Panc1 (cell line): ENCODE data around the gene KCNK10. TPM values are rescaled to one million over a fixed set of nuclear protein-coding genes. Genes with fewer than 3 reads are reported as not detected.

Experiments
- ATAC-seq: fragments of 200-7000 bp; cut with Tn5 transposase; 2 replicates; pipeline ENCODE4 v1.9.1; 2020; ENCODE audit warnings: mild to moderate bottlenecking, moderate library complexity
- BruUV-seq: library from RNA; stranded (reverse); fragments of 400-500 nt; replicated peaks from 2 replicates; lab custom pipeline; 2021; lab: Mats Ljungman, UMichigan
- CTCF ChIA-PET: fragments of 300-600 bp; sonication (Branson Sonifier 250); formaldehyde crosslinking; loops from one replicate; lab custom pipeline; 2022; ENCODE audit warnings: antibody characterized with exemption; lab: Charles Lee
- POLR2A ChIA-PET: fragments of 300-600 bp; sonication (Branson Sonifier 250); formaldehyde crosslinking; loops from one replicate; lab custom pipeline; 2022; ENCODE audit warnings: antibody characterized with exemption; lab: Charles Lee
- DNase-seq: peaks from one replicate; pipeline ENCODE4 v3.0.0-alpha.2; 2010; ENCODE audit warnings: low read depth, low spot score
- H3K27ac ChIP-seq: 2 replicates; pipeline ENCODE4 v1.5.1; 2011; ENCODE audit warnings: mild to moderate bottlenecking, low read length, inconsistent platforms
- H3K27me3 ChIP-seq: fragments of 200-500 bp; sonication (Bioruptor generic); 2 replicates; pipeline ENCODE4 v1.6.0; 2014; ENCODE audit warnings: low read length, inconsistent platforms; ENCODE audit not compliant: control insufficient read depth, insufficient read depth
- H3K36me3 ChIP-seq: fragments of 200-500 bp; sonication (Bioruptor generic); 2 replicates; pipeline ENCODE4 v1.5.1; 2014; ENCODE audit warnings: inconsistent platforms, mild to moderate bottlenecking, low read length, moderate library complexity; ENCODE audit not compliant: control insufficient read depth, insufficient read depth
- H3K4me1 ChIP-seq: 2 replicates; pipeline ENCODE4 v1.5.1; 2011; ENCODE audit warnings: inconsistent platforms, mild to moderate bottlenecking, low read length, moderate library complexity; ENCODE audit not compliant: control insufficient read depth, insufficient read depth
- H3K4me3 ChIP-seq, 2 experiments: 2 replicates each; pipeline ENCODE4 v1.5.1; 2011 to 2012; ENCODE audit warnings: low read depth in 2 of 2, low read length in 2 of 2, mild to moderate bottlenecking in 2 of 2, inconsistent platforms in 1 of 2, moderate library complexity in 1 of 2
- H3K9me3 ChIP-seq: fragments of 200-500 bp; sonication (Bioruptor generic); 2 replicates; pipeline ENCODE4 v1.5.1; 2014; ENCODE audit warnings: low read depth, mild to moderate bottlenecking, inconsistent platforms, low read length, moderate library complexity; ENCODE audit not compliant: control insufficient read depth, insufficient read depth
- POLR2AphosphoS5 ChIP-seq: IDR thresholded peaks from 2 replicates; pipeline ENCODE4 v1.6.1; 2012; ENCODE audit warnings: mild to moderate bottlenecking, low read depth, low read length, moderate library complexity
- SIN3A ChIP-seq: IDR thresholded peaks from 2 replicates; pipeline ENCODE4 v1.6.1; 2012; ENCODE audit warnings: low read depth, mild to moderate bottlenecking, low read length, moderate library complexity, borderline replicate concordance; ENCODE audit not compliant: insufficient read depth
- TCF7L2 ChIP-seq: IDR thresholded peaks from 2 replicates; pipeline ENCODE4 v1.6.1; 2011; ENCODE audit warnings: mild to moderate bottlenecking, low read depth, low read length, inconsistent platforms
- in situ Hi-C: cut with HindIII; loops from 2 replicates; pipeline ENCODE4 v1.10.0; 2016; ENCODE audit warnings: low sequenced_read_pairs, low pct_unique_long_range_greater_than_20kb
- intact Hi-C: fragments of 100-400 bp; cut with micrococcal nuclease; formaldehyde crosslinking; loops from one replicate; pipeline ENCODE4 v1.10.0; 2022; ENCODE audit not compliant: unreplicated experiment
- total RNA-seq: library from RNA; stranded (reverse); gene quantifications from one replicate; pipeline ENCODE4 v1.2.1, GENCODE V29; 2021; ENCODE audit not compliant: unreplicated experiment
- TF ChIP-seq, protein P1 (sequence below), 2 experiments: IDR thresholded peaks; 2 replicates each; pipeline ENCODE4 v1.6.1; 2011 to 2012; ENCODE audit warnings: low read depth in 2 of 2, control low read depth in 1 of 2, low read length in 1 of 2, mild to moderate bottlenecking in 1 of 2, moderate library complexity in 1 of 2; ENCODE audit not compliant: insufficient read depth in 1 of 2
- TF ChIP-seq, protein P2 (sequence below): fragments of 450-650 bp; IDR thresholded peaks from 2 replicates; pipeline ENCODE4 v1.5.1; 2017; ENCODE audit warnings: mild to moderate bottlenecking

KCNK10 gene
- total RNA-seq, 1 experiment from 2014 or later: 0.28 TPM

DNA sequence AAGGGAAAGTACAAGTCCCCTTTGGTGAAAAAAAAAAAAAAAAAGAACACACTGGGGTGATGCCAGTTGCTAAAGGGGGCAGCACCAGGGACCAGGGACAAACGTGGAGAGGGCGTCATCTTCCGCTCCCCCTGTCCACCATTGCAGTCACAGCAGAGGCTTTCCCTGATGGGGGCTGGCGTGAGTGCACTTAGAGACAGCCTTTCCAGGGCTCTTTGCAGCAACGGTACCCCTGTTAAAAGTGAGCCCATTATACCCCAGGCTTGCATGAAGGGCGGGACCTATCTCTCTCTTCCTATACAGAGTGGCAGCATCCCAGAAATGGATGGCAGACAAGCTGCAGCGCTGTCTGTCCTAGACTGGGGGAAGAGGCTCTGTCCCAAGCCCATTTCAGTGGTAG is 155.0 kb downstream of the KCNK10 start:
- BruUV-seq: no TSS peak

DNA sequence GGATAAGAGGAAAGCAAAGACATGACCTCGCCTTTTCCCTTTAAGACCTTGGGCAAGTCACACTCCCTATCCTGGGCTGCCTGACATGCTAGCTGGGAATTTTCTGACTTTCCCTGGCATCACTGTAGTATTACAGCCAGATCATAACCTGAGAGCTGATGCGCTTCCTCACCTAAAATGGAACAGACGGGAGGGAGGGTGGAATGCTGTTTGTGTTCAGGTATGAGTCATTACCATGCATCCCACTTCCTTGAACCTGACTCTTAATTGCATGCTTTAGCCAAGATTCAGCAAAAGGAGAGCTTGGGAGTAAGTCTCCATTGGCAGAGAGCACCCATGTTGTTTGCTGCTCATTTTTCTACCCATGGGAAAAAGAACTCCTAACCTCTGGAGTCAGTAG is 156.5 kb downstream of the KCNK10 start:
- intact Hi-C loops: no loop called here
- no peaks in the 10 kb centered on the region for H3K27me3 ChIP-seq
- no TSS peak for BruUV-seq
- no peaks in the 10 kb centered on the region for H3K4me1 ChIP-seq
- CTCF ChIA-PET: no interaction called here
- POLR2A ChIA-PET: no interaction called here
- H3K4me3 ChIP-seq: no peak overlapping the region
- no peaks in the 10 kb centered on the region for H3K36me3 ChIP-seq
- ATAC-seq: no peak
- DNase-seq: no peak
- no peak overlapping the region for H3K27ac ChIP-seq
- no peak for TF ChIP-seq TCF7L2
- TF ChIP-seq, protein P1, sequence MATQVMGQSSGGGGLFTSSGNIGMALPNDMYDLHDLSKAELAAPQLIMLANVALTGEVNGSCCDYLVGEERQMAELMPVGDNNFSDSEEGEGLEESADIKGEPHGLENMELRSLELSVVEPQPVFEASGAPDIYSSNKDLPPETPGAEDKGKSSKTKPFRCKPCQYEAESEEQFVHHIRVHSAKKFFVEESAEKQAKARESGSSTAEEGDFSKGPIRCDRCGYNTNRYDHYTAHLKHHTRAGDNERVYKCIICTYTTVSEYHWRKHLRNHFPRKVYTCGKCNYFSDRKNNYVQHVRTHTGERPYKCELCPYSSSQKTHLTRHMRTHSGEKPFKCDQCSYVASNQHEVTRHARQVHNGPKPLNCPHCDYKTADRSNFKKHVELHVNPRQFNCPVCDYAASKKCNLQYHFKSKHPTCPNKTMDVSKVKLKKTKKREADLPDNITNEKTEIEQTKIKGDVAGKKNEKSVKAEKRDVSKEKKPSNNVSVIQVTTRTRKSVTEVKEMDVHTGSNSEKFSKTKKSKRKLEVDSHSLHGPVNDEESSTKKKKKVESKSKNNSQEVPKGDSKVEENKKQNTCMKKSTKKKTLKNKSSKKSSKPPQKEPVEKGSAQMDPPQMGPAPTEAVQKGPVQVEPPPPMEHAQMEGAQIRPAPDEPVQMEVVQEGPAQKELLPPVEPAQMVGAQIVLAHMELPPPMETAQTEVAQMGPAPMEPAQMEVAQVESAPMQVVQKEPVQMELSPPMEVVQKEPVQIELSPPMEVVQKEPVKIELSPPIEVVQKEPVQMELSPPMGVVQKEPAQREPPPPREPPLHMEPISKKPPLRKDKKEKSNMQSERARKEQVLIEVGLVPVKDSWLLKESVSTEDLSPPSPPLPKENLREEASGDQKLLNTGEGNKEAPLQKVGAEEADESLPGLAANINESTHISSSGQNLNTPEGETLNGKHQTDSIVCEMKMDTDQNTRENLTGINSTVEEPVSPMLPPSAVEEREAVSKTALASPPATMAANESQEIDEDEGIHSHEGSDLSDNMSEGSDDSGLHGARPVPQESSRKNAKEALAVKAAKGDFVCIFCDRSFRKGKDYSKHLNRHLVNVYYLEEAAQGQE (IDR thresholded peaks at IDR 0.05; ENCODE audit: insufficient read depth in 1 of 2, low read depth in 2 of 2, low read length in 1 of 2): no peak
- TF ChIP-seq SIN3A: no peak
- TF ChIP-seq, protein P2, sequence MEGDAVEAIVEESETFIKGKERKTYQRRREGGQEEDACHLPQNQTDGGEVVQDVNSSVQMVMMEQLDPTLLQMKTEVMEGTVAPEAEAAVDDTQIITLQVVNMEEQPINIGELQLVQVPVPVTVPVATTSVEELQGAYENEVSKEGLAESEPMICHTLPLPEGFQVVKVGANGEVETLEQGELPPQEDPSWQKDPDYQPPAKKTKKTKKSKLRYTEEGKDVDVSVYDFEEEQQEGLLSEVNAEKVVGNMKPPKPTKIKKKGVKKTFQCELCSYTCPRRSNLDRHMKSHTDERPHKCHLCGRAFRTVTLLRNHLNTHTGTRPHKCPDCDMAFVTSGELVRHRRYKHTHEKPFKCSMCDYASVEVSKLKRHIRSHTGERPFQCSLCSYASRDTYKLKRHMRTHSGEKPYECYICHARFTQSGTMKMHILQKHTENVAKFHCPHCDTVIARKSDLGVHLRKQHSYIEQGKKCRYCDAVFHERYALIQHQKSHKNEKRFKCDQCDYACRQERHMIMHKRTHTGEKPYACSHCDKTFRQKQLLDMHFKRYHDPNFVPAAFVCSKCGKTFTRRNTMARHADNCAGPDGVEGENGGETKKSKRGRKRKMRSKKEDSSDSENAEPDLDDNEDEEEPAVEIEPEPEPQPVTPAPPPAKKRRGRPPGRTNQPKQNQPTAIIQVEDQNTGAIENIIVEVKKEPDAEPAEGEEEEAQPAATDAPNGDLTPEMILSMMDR: no peak
- TF ChIP-seq POLR2AphosphoS5: no peak
- in situ Hi-C loops: no loop called here
- H3K9me3 ChIP-seq: no peaks in the 10 kb centered on the region

More for the DNA sequence above, 155.0 kb downstream of the KCNK10 start:
- 0 out of 2 replicates have a peak, but pooled peaks have one; percentile 21 for ATAC-seq
- no peak overlapping the region for H3K27ac ChIP-seq
- H3K36me3 ChIP-seq: no peaks in the 10 kb centered on the region
- H3K4me3 ChIP-seq: no peak overlapping the region
- intact Hi-C loops (loop anchor here (1.0 kb wide), 1 partner anchor 155 kb away; no protein-coding TSS in a partner anchor), in situ Hi-C loops (no loop called here)
- ChIA-PET POLR2A (no interaction called here), CTCF (no interaction called here)
- H3K9me3 ChIP-seq: no peaks in the 10 kb centered on the region
- no peak for DNase-seq
- TF ChIP-seq, protein P1 (IDR thresholded peaks at IDR 0.05; ENCODE audit: insufficient read depth in 1 of 2, low read depth in 2 of 2, low read length in 1 of 2): no peak
- TF ChIP-seq POLR2AphosphoS5: no peak
- no peak for TF ChIP-seq SIN3A
- TF ChIP-seq TCF7L2: no peak
- TF ChIP-seq, protein P2: no peak
- no peaks in the 10 kb centered on the region for H3K4me1 ChIP-seq
- H3K27me3 ChIP-seq: no peaks in the 10 kb centered on the region
